ENCODE measurements around the gene UBE3C.

UBE3C gene

GRCh38 chr7:157292770-157293412 is 154.2 kb downstream of the UBE3C start:
- no peak for DNase-seq (ENCODE audit: low spot score)

- DNase-seq (ENCODE audit: low spot score), result no peak
Observed at GRCh38 chr7:157293413-157293788, 154.7 kb downstream of the UBE3C start.

- no peak for DNase-seq (ENCODE audit: low spot score)
Observed at GRCh38 chr7:157294773-157295172, 156.0 kb downstream of the UBE3C start.

- DNase-seq (ENCODE audit: low spot score), result no peak
Observed at GRCh38 chr7:157295338-157295737, 156.6 kb downstream of the UBE3C start.

- DNase-seq (ENCODE audit: low spot score), result no peak
Observed at GRCh38 chr7:157297185-157297584, 158.5 kb downstream of the UBE3C start.

- no peak for DNase-seq (ENCODE audit: low spot score)
Observed at GRCh38 chr7:157299317-157299612, 160.5 kb downstream of the UBE3C start.

GRCh38 chr7:157299613-157300368 is 161.1 kb downstream of the UBE3C start:
- peak; percentile 47 for DNase-seq (ENCODE audit: low spot score)

GRCh38 chr7:157300369-157300825 is 161.7 kb downstream of the UBE3C start:
- no peak for DNase-seq (ENCODE audit: low spot score)

- DNase-seq (ENCODE audit: low spot score), result no peak
Observed at GRCh38 chr7:157301610-157302120, 162.9 kb downstream of the UBE3C start.

GRCh38 chr7:157306846-157307838 is 168.4 kb downstream of the UBE3C start:
- no peak for DNase-seq (ENCODE audit: low spot score)

- DNase-seq (ENCODE audit: low spot score), result no peak
Observed at GRCh38 chr7:157309988-157310668, 171.4 kb downstream of the UBE3C start.

- no peak for DNase-seq (ENCODE audit: low spot score)
Observed at GRCh38 chr7:157310676-157311185, 172.0 kb downstream of the UBE3C start.

GRCh38 chr7:157312941-157313340 is 174.2 kb downstream of the UBE3C start:
- DNase-seq (ENCODE audit: low spot score), result no peak

- DNase-seq (ENCODE audit: low spot score), result no peak
Observed at GRCh38 chr7:157313645-157314044, 174.9 kb downstream of the UBE3C start.

GRCh38 chr7:157318015-157318706 is 179.4 kb downstream of the UBE3C start:
- DNase-seq (ENCODE audit: low spot score), result no peak
